Measurements from ENCODE around the gene SUPT7L. TPM values are rescaled to one million over a fixed set of nuclear protein-coding genes. Genes with fewer than 3 reads are reported as not detected.

SUPT7L gene
- total and polyA plus RNA-seq, 2 of the 4 experiments (the other 2 are of a cell fraction) = 16.7 to 33.4 TPM

- H2AK9ac ChIP-seq (replicated peaks; ENCODE audit: low read depth, low read length, poor library complexity) = peak overlapping the region; percentile 44
- no peak overlapping the region for H3K9ac ChIP-seq (ENCODE audit: low read depth, low read length)
- H3K4ac ChIP-seq (ENCODE audit: low read depth, low read length) = peak overlapping the region; percentile 32; the same call in 1 of the 2 replicates
- no peaks in the 10 kb centered on the region for H3K36me3 ChIP-seq (ENCODE audit: control insufficient read depth, insufficient read depth, low read length)
- BruUV-seq (replicated peaks) = no TSS peak
- 0 out of 2 replicates have a peak overlapping the region, but pooled peaks have one; percentile 38 for H2BK20ac ChIP-seq (ENCODE audit: low read depth, low read length)
- no peaks in the 10 kb centered on the region for H4K20me1 ChIP-seq (ENCODE audit: insufficient read depth, low read length)
- no peak overlapping the region; a peak in 1 of 4 replicates for H4K8ac ChIP-seq (ENCODE audit: low read depth in 2 of 2, low read length in 2 of 2)
- CTCF ChIA-PET = interaction anchor here (0.5 kb wide), 1 partner anchor 594 kb away, joined by 3 read pairs; no protein-coding TSS in a partner anchor
- peaks cover 16% of the 10 kb centered on the region for H3K4me1 ChIP-seq (ENCODE audit: control insufficient read depth, insufficient read depth, low read length)
- no peak overlapping the region for H3K4me3 ChIP-seq (ENCODE audit: insufficient read depth, low read depth, low read length)
- no peak overlapping the region for H3K27ac ChIP-seq (ENCODE audit: insufficient read depth, low read length)
- no peak overlapping the region for H3K18ac ChIP-seq (ENCODE audit: low read depth, low read length)
- 0 out of 2 replicates have a peak overlapping the region, but pooled peaks have one; percentile 70 for H3K23ac ChIP-seq (ENCODE audit: low read depth, low read length)
- H4K5ac ChIP-seq (ENCODE audit: low read depth, low read length) = no peak overlapping the region
- intact Hi-C loops (cut with micrococcal nuclease) = loop anchor here (10.0 kb wide), 1 partner anchor 857 kb away; no protein-coding TSS in a partner anchor
- H3K4me2 ChIP-seq (ENCODE audit: low read depth, low read length) = no peak overlapping the region
- TF ChIP-seq MAZ (IDR thresholded peaks at IDR 0.05; ENCODE audit: borderline replicate concordance, low read depth, low read length) (no peak), CEBPB (IDR thresholded peaks at IDR 0.05; ENCODE audit: low read depth, low read length) (no peak), MAFK (IDR thresholded peaks at IDR 0.05; ENCODE audit: low read depth, low read length) (no peak), CHD1 (IDR thresholded peaks at IDR 0.05; ENCODE audit: low read depth, low read length) (no peak), NFE2L2 (IDR thresholded peaks at IDR 0.05; ENCODE audit: low read depth, low read length) (no peak), ELK1 (IDR thresholded peaks at IDR 0.05; ENCODE audit: borderline replicate concordance, low read depth, low read length) (no peak), RCOR1 (IDR thresholded peaks at IDR 0.05; ENCODE audit: insufficient replicate concordance, low read length) (no peak), FOS (IDR thresholded peaks at IDR 0.05; ENCODE audit: low read depth, low read length) (no peak), USF2 (IDR thresholded peaks at IDR 0.05; ENCODE audit: low read depth, low read length) (no peak), RFX5 (IDR thresholded peaks at IDR 0.05; ENCODE audit: low read depth, low read length) (no peak), RAD21 (IDR thresholded peaks at IDR 0.05; ENCODE audit: low read length) (no peak), POLR2A (IDR thresholded peaks at IDR 0.05; ENCODE audit: low read depth, low read length) (no peak), CTCF (conservative IDR thresholded peaks at IDR 0.05; ENCODE audit: low read depth, low read length) (no peak), MXI1 (IDR thresholded peaks at IDR 0.05; ENCODE audit: borderline replicate concordance, low read depth, low read length) (no peak), BHLHE40 (IDR thresholded peaks at IDR 0.05; ENCODE audit: low read depth, low read length) (no peak), SMC3 (IDR thresholded peaks at IDR 0.05; ENCODE audit: low read depth, low read length) (no peak)
- POLR2A ChIA-PET (ENCODE audit: unreplicated experiment) = no interaction called here
- no peaks in the 10 kb centered on the region for H3K27me3 ChIP-seq (ENCODE audit: control insufficient read depth, insufficient read depth, low read length)
- peak overlapping the region; percentile 60; the same call in 1 of the 3 replicates for H2BK15ac ChIP-seq (ENCODE audit: low read depth, low read length)
- no CpG with 5 or more reads among the region's 7 CpGs for WGBS, 2 experiments (ENCODE audit: extremely low coverage in 2 of 2, insufficient read length in 1 of 2)
- peak overlapping the region; percentile 56 for H2AK5ac ChIP-seq (ENCODE audit: low read depth, low read length)
- 0 out of 4 replicates have a peak, but pooled peaks cover 0 to 6% of the 10 kb centered on the region in 2 experiments for H3K79me1 ChIP-seq (ENCODE audit: low read depth in 1 of 2, low read length in 2 of 2)
- no peak overlapping the region for H2AFZ ChIP-seq (replicated peaks; ENCODE audit: low read length, poor library complexity)
- H3K14ac ChIP-seq (replicated peaks; ENCODE audit: low read depth, low read length) = 0 out of 2 replicates have a peak overlapping the region, but pooled peaks have one; percentile 22
- H2BK5ac ChIP-seq (ENCODE audit: low read depth, low read length, poor library complexity, severe bottlenecking) = no peak overlapping the region
- DNase-seq (no peak), ATAC-seq (ENCODE audit: low read depth) (no peak)
- H3K9me1 ChIP-seq (ENCODE audit: insufficient read depth, low read length) = peaks cover 17% of the 10 kb centered on the region
- peak overlapping the region; percentile 19; the same call in 1 of the 2 replicates for H2BK120ac ChIP-seq (ENCODE audit: low read depth, low read length)
- H3K9me3 ChIP-seq (ENCODE audit: control insufficient read depth, insufficient read depth, low read length) = no peaks in the 10 kb centered on the region
- dilution Hi-C loops (cut with HindIII; ENCODE audit: low sequenced_read_pairs, unreplicated experiment) = no loop called here
- no peak overlapping the region for H3K56ac ChIP-seq (ENCODE audit: extremely low read depth, insufficient read depth, low read length)
- in situ Hi-C loops (cut with MboI; ENCODE audit: low sequenced_read_pairs) = no loop called here
- no peak overlapping the region; the same call in 1 of the 2 replicates for H4K91ac ChIP-seq (ENCODE audit: insufficient read depth, low read depth, low read length)
Observed at GRCh38 chr2:27708257-27708654, 44.8 kb upstream of the SUPT7L start.
